NCI-H1092 (cell line): ENCODE results near the gene LARP1.

Experiments used
- DNase-seq: peaks from one replicate; lab custom pipeline; 2025; lab: John Stamatoyannopoulos, UW

LARP1 gene

GRCh38 chr5:154858972-154859871, 104.0 kb downstream of the LARP1 start:
- DNase-seq: no peak

- DNase-seq: no peak
Observed at GRCh38 chr5:154860123-154860522, 104.9 kb downstream of the LARP1 start.

GRCh38 chr5:154860765-154861164, 105.6 kb downstream of the LARP1 start:
- no peak for DNase-seq

GRCh38 chr5:154861946-154862345, 106.8 kb downstream of the LARP1 start:
- DNase-seq: no peak

GRCh38 chr5:154862766-154863165, 107.6 kb downstream of the LARP1 start:
- no peak for DNase-seq

GRCh38 chr5:154863291-154864080, 108.3 kb downstream of the LARP1 start:
- no peak for DNase-seq

GRCh38 chr5:154865466-154866184, 110.4 kb downstream of the LARP1 start:
- DNase-seq: no peak

- DNase-seq: no peak
Observed at GRCh38 chr5:154866841-154867240, 111.7 kb downstream of the LARP1 start.
